Stomach smooth muscle (tissue), 2 donors: ENCODE results near the gene CIBAR2.
A peak's percentile ranks its signal among the peaks of the same experiment; 100 is the strongest.
"Not testable (repeated sequence)": the region's sequence is repeated elsewhere in the genome, so short reads cannot be mapped to it uniquely, and the experiment has no call there.

Experiments used
- H3K27ac ChIP-seq: one replicate; pipeline ENCODE4 v1.7.0; 2013; ENCODE audit warnings: mild to moderate bottlenecking, low read length, inconsistent platforms
- H3K27me3 ChIP-seq, 2 donors: one replicate each; pipeline ENCODE4 v1.7.0; 2013; ENCODE audit warnings: low read length in 2 of 2; ENCODE audit not compliant: insufficient read depth in 2 of 2, control insufficient read depth in 1 of 2
- H3K36me3 ChIP-seq, 2 donors: one replicate each; pipeline ENCODE4 v1.7.0; 2013; ENCODE audit warnings: low read length in 2 of 2; ENCODE audit not compliant: control insufficient read depth in 2 of 2, insufficient read depth in 2 of 2
- H3K4me1 ChIP-seq: one replicate; pipeline ENCODE4 v1.7.0; 2013; ENCODE audit warnings: low read length; ENCODE audit not compliant: control insufficient read depth, insufficient read depth
- H3K4me3 ChIP-seq, 2 donors: one replicate each; pipeline ENCODE4 v1.7.0; 2013; ENCODE audit warnings: low read length in 2 of 2
- H3K9ac ChIP-seq, 2 donors: one replicate each; pipeline ENCODE4 v1.7.0; 2013; ENCODE audit warnings: low read length in 2 of 2, mild to moderate bottlenecking in 1 of 2
- H3K9me3 ChIP-seq, 2 donors: one replicate each; pipeline ENCODE4 v1.7.0; 2013; ENCODE audit warnings: low read length in 2 of 2; ENCODE audit not compliant: control insufficient read depth in 2 of 2
- donor health status: healthy.
- donor health status: Pancreatic carcinoma.

CIBAR2 gene

GRCh38 chr16:85126705-85127378 is 14.6 kb upstream of the CIBAR2 start:
- H3K27me3 ChIP-seq, result no peaks in the 10 kb centered on the region
- no peak overlapping the region for H3K9ac ChIP-seq
- no peaks in the 10 kb centered on the region for H3K36me3 ChIP-seq
- H3K27ac ChIP-seq, result no peak overlapping the region
- H3K9me3 ChIP-seq, result no peaks in the 10 kb centered on the region
- no peak overlapping the region for H3K4me3 ChIP-seq
- H3K4me1 ChIP-seq, result peaks cover 48% of the 10 kb centered on the region

DNA sequence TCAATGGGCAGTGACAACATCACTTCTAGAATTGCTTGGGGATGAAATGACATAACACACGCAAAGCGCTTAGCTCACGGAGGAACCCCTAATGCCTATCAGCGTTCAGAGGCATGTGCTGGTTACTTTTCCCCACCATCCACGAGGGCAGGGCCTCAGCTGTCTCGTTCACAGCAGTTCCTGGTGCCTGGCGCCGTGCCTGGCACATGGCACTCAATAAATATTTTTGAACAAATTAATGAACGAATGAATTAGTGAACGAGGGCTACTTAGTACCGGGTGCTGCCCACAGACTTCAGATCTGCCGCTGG is 14.1 kb upstream of the CIBAR2 start:
- Histone ChIP-seq H3K27ac (no peak overlapping the region), H3K4me3 (no peak overlapping the region), H3K9ac (no peak overlapping the region), H3K27me3 (no peaks in the 10 kb centered on the region), H3K4me1 (peaks cover 48% of the 10 kb centered on the region), H3K9me3 (no peaks in the 10 kb centered on the region), H3K36me3 (no peaks in the 10 kb centered on the region)

GRCh38 chr16:85125570-85126393 is 13.5 kb upstream of the CIBAR2 start:
- H3K36me3 ChIP-seq, result no peaks in the 10 kb centered on the region
- H3K4me1 ChIP-seq, result peaks cover 43% of the 10 kb centered on the region
- no peaks in the 10 kb centered on the region for H3K9me3 ChIP-seq
- no peak overlapping the region for H3K9ac ChIP-seq
- no peak overlapping the region for H3K27ac ChIP-seq
- no peaks in the 10 kb centered on the region for H3K27me3 ChIP-seq
- no peak overlapping the region for H3K4me3 ChIP-seq

DNA sequence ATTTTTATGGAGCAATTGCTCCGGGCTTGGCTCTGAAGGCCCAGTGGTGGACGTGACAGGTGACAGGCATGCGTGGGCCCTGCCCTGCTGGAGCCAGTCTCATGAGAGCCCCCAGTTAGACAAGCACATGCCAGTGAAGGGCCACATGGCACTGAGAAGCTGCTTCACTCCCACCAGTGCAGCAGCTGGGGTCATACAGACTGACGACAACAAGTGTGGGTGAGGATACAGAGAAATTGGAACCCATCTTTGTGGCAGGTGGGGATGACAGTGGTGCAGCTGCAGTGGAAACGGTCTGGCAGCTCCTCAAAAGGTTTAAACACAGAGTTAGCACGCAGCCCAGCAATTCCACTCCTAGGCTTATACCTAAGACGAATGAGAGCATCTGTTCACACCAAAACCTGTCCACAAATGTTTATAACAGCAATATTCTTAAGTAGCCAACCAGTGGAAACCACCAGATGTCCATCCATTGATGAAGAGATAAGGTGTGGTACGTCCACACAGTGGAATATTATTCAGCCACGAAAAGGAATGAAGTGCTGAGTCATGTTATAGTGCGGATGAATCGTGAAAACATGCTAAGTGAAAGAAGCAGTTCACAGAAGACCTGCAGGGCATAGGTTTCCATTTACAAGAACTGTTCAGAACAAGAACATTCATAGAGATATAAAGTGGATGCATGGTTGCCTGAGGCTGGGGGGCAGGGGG is 12.5 kb upstream of the CIBAR2 start:
- Histone ChIP-seq H3K36me3 (no peaks in the 10 kb centered on the region), H3K4me3 (no peak overlapping the region), H3K27ac (no peak overlapping the region), H3K9ac (no peak overlapping the region), H3K4me1 (peaks cover 33% of the 10 kb centered on the region), H3K27me3 (no peaks in the 10 kb centered on the region), H3K9me3 (no peaks in the 10 kb centered on the region)

- Histone ChIP-seq H3K9ac (no peak overlapping the region), H3K4me1 (peaks cover 31% of the 10 kb centered on the region), H3K27ac (no peak overlapping the region), H3K27me3 (no peaks in the 10 kb centered on the region), H3K36me3 (no peaks in the 10 kb centered on the region), H3K4me3 (no peak overlapping the region), H3K9me3 (no peaks in the 10 kb centered on the region)
Measured at GRCh38 chr16:85123891-85124635, 11.8 kb upstream of the CIBAR2 start.

DNA sequence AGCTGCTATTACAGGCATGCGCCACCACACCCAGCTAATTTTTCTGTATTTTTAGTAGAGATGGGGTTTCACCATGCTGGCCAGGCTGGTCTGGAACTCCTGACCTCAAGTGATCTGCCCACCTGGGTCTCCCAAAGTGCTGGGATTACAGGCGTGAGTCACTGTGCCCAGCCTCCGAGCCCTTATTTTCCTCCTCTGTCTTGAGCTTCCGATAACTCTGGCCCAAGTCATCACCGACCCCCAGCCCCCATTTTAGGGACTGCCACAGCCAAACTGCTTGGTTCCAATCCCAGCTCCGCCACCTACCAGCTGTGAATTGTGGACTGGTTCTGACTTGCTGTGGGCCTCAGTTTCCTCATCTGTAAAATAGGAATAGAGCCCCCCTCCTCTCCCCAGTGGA is 11.2 kb upstream of the CIBAR2 start:
- not testable (repeated sequence) for H3K9me3 ChIP-seq, H3K4me3 ChIP-seq, H3K27ac ChIP-seq, H3K9ac ChIP-seq, H3K36me3 ChIP-seq, H3K27me3 ChIP-seq
- peaks cover 28% of the 10 kb centered on the region for H3K4me1 ChIP-seq

DNA sequence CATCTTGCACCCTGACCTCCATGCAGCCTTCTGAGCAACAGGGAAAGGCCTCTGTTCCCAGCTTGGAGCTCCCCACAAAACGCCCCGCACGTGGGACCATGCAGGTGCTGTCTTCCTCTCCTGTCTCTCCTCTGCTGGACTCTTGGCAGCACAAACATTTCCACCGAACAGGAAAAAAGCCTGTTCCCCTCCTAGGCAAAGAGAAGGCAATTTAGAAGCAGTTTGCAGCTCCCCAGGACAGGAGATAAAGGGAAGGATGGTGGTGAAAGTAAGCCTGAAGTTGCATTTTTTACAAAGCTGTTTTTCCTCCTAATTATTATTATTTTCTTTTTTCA is 7.7 kb upstream of the CIBAR2 start:
- Histone ChIP-seq H3K9ac (no peak overlapping the region), H3K9me3 (no peaks in the 10 kb centered on the region), H3K27ac (no peak overlapping the region), H3K27me3 (no peaks in the 10 kb centered on the region), H3K36me3 (no peaks in the 10 kb centered on the region), H3K4me1 (peaks cover 8% of the 10 kb centered on the region), H3K4me3 (no peak overlapping the region)

DNA sequence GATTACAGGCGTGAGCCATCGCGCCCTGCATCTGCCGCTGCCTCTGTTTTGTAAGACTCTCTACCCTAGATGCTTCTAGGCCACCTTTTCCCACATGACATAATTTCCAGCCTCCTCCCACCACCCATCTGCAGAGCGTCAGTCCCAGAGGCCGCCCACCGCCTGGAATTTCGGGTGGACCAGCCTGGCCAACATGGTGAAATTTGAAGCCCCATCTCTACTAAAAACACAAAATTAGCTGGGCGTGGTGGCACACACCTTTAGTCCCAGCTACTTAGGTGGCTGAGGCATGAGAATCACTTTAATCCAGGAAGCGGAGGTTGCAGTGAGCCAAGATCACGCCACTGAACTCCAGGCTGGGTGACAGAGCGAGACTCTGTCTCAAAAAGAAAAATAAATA is 5.1 kb upstream of the CIBAR2 start:
- no peaks in the 10 kb centered on the region for H3K4me1 ChIP-seq
- H3K9me3 ChIP-seq, result no peaks in the 10 kb centered on the region
- H3K27ac ChIP-seq, result no peak overlapping the region
- H3K4me3 ChIP-seq, result no peak overlapping the region
- H3K9ac ChIP-seq, result no peak overlapping the region
- H3K36me3 ChIP-seq, result no peaks in the 10 kb centered on the region
- H3K27me3 ChIP-seq, result no peaks in the 10 kb centered on the region

- Histone ChIP-seq H3K27me3 (no peaks in the 10 kb centered on the region), H3K9ac (peak overlapping the region in 1 of 2 donors; percentile 38), H3K9me3 (no peaks in the 10 kb centered on the region), H3K4me1 (no peaks in the 10 kb centered on the region), H3K36me3 (no peaks in the 10 kb centered on the region), H3K27ac (no peak overlapping the region), H3K4me3 (peak overlapping the region; percentile 51 to 60)
Measured at GRCh38 chr16:85114909-85115567, 2.8 kb upstream of the CIBAR2 start.

GRCh38 chr16:85113913-85114312 is 1.6 kb upstream of the CIBAR2 start:
- Histone ChIP-seq H3K27ac (no peak overlapping the region), H3K36me3 (no peaks in the 10 kb centered on the region), H3K27me3 (no peaks in the 10 kb centered on the region), H3K9ac (no peak overlapping the region), H3K4me3 (no peak overlapping the region), H3K9me3 (no peaks in the 10 kb centered on the region), H3K4me1 (no peaks in the 10 kb centered on the region)
